ENCODE results near the gene MYG1.
A peak's percentile ranks its signal among the peaks of the same experiment; 100 is the strongest.

MYG1 gene

GRCh38 chr12:53299454-53300180 lies at the start of gene MYG1 (continued):
- TF ChIP-seq PRDM2 (tag by site-specific recombination; IDR thresholded peaks at IDR 0.05; ENCODE audit: borderline replicate concordance) (no peak), KLF7 (tag by site-specific recombination; IDR thresholded peaks at IDR 0.05; ENCODE audit: borderline replicate concordance) (no peak; the same call in 1 of the 2 replicates), ZNF362 (tag by site-specific recombination; IDR thresholded peaks at IDR 0.05) (no peak), ZNF132 (tag by site-specific recombination; IDR thresholded peaks at IDR 0.05; ENCODE audit: borderline replicate concordance) (no peak), PRDM10 (tag by site-specific recombination; IDR thresholded peaks at IDR 0.05) (peak; percentile 99), ZNF518A (tag by site-specific recombination; conservative IDR thresholded peaks at IDR 0.05; ENCODE audit: low read depth) (peak; percentile 99), ZNF292 (tag by site-specific recombination; IDR thresholded peaks at IDR 0.05; ENCODE audit: borderline replicate concordance, low read depth) (no peak), KLF8 (tag by site-specific recombination; IDR thresholded peaks at IDR 0.05) (peak; percentile 70; the same call in 1 of the 2 replicates), PATZ1 (tag by site-specific recombination; IDR thresholded peaks at IDR 0.05) (peak; percentile 49), ZNF555 (tag by site-specific recombination; conservative IDR thresholded peaks at IDR 0.05) (no peak), ZNF610 (tag by site-specific recombination; IDR thresholded peaks at IDR 0.05; ENCODE audit: borderline replicate concordance) (peak; percentile 75), ZNF701 (tag by site-specific recombination; IDR thresholded peaks at IDR 0.05) (no peak), ZBTB20 (tag by site-specific recombination; IDR thresholded peaks at IDR 0.05) (peak; percentile 88), ZNF473 (tag by site-specific recombination; IDR thresholded peaks at IDR 0.05) (no peak), ZNF660 (tag by site-specific recombination; IDR thresholded peaks at IDR 0.05) (0 out of 2 replicates have a peak, but pooled peaks have one; percentile 27), ZSCAN23 (tag by site-specific recombination; IDR thresholded peaks at IDR 0.05) (peak; percentile 94), ZFP41 (tag by site-specific recombination; IDR thresholded peaks at IDR 0.05; ENCODE audit: borderline replicate concordance) (no peak), BCL11B (tag by site-specific recombination; IDR thresholded peaks at IDR 0.05; ENCODE audit: low read depth) (no peak), ZNF24 (tag by site-specific recombination; IDR thresholded peaks at IDR 0.05) (peak; percentile 58; the same call in 1 of the 2 replicates), ZNF157 (tag by site-specific recombination; IDR thresholded peaks at IDR 0.05) (no peak)

Measured in HEK293 (cell line).